OCI-LY7 (cell line): ENCODE results near the gene MAP1B. TPM values are rescaled to one million over a fixed set of nuclear protein-coding genes. Genes with fewer than 3 reads are reported as not detected.

Source experiments
- BruUV-seq: library from RNA; stranded (reverse); fragments of 400-500 nt; replicated peaks from 2 replicates; lab custom pipeline; 2021; lab: Mats Ljungman, UMichigan
- CTCF ChIA-PET: fragments of 300-600 bp; sonication (Branson Sonifier 250); formaldehyde crosslinking; loops from one replicate; lab custom pipeline; 2022; ENCODE audit warnings: antibody characterized with exemption; ENCODE audit not compliant: unreplicated experiment; lab: Charles Lee
- POLR2A ChIA-PET: fragments of 300-600 bp; sonication (Branson Sonifier 250); formaldehyde crosslinking; loops from one replicate; lab custom pipeline; 2022; ENCODE audit warnings: antibody characterized with exemption; lab: Charles Lee
- DNase-seq: peaks from one replicate; pipeline ENCODE4 v3.0.0-alpha.2; 2015; ENCODE audit warnings: low spot score
- H2AFZ ChIP-seq: fragments of 200-600 bp; sonication (generic), shearing (Covaris generic); 2 replicates; pipeline ENCODE4 v1.6.1; 2014; ENCODE audit warnings: mild to moderate bottlenecking, antibody characterized with exemption, low read length, moderate library complexity
- H3K27ac ChIP-seq: fragments of 200-600 bp; sonication (generic); 2 replicates; pipeline ENCODE4 v1.5.1; 2014; ENCODE audit warnings: mixed run types, low read depth, mild to moderate bottlenecking, moderate library complexity, low read length, inconsistent platforms; ENCODE audit not compliant: poor library complexity, severe bottlenecking
- H3K36me3 ChIP-seq: fragments of 200-600 bp; sonication (generic); 2 replicates; pipeline ENCODE4 v1.6.1; 2014; ENCODE audit warnings: mild to moderate bottlenecking, antibody characterized with exemption, low read length, moderate library complexity, mixed read lengths; ENCODE audit not compliant: insufficient read depth
- H3K4me1 ChIP-seq: fragments of 200-600 bp; sonication (generic); 2 replicates; pipeline ENCODE4 v1.5.1; 2014; ENCODE audit warnings: mild to moderate bottlenecking, low read length; ENCODE audit not compliant: insufficient read depth, poor library complexity, severe bottlenecking
- H3K4me2 ChIP-seq: fragments of 200-600 bp; sonication (generic); 2 replicates; pipeline ENCODE4 v1.6.1; 2014; ENCODE audit warnings: mild to moderate bottlenecking, low read length
- H3K4me3 ChIP-seq: fragments of 200-600 bp; sonication (generic); 2 replicates; pipeline ENCODE4 v1.5.1; 2014; ENCODE audit warnings: mild to moderate bottlenecking, low read depth, low read length; ENCODE audit not compliant: poor library complexity, severe bottlenecking
- H3K79me2 ChIP-seq: fragments of 200-600 bp; sonication (generic); 2 replicates; pipeline ENCODE4 v1.6.1; 2016; ENCODE audit warnings: low read depth, mild to moderate bottlenecking, low read length, moderate library complexity, mixed read lengths; ENCODE audit not compliant: insufficient read depth
- H3K9me2 ChIP-seq: fragments of 200-600 bp; sonication (generic); 2 replicates; pipeline ENCODE4 v1.6.1; 2016; ENCODE audit warnings: mild to moderate bottlenecking, low read length, mixed read lengths; ENCODE audit not compliant: insufficient read depth
- H3K9me3 ChIP-seq: fragments of 200-600 bp; sonication (generic); 2 replicates; pipeline ENCODE4 v1.6.1; 2014; ENCODE audit warnings: mild to moderate bottlenecking, mixed run types, low read length, mixed read lengths
- H4K20me1 ChIP-seq: fragments of 200-600 bp; sonication (generic); 2 replicates; pipeline ENCODE4 v1.6.1; 2014; ENCODE audit warnings: mild to moderate bottlenecking, antibody characterized with exemption, low read length, moderate library complexity, mixed read lengths; ENCODE audit not compliant: insufficient read depth
- CTCF ChIP-seq: fragments of 200-600 bp; sonication (generic); conservative IDR thresholded peaks from 2 replicates; pipeline ENCODE4 v1.5.1; 2014; ENCODE audit warnings: mild to moderate bottlenecking, antibody characterized with exemption, low read length, moderate library complexity, mixed read lengths
- EZH2phosphoT487 ChIP-seq: fragments of 200-600 bp; sonication (generic); IDR thresholded peaks from 2 replicates; pipeline ENCODE4 v1.6.1; 2018; ENCODE audit warnings: low read depth, borderline replicate concordance, mild to moderate bottlenecking, mixed run types, antibody characterized with exemption, low read length, moderate library complexity, mixed read lengths
- intact Hi-C: fragments of 100-400 bp; cut with micrococcal nuclease; formaldehyde crosslinking; loops from one replicate; pipeline ENCODE4 v1.10.0; 2022; ENCODE audit not compliant: unreplicated experiment
- total RNA-seq, 2 experiments: library from RNA; depleted of rRNA in 1 of 2; stranded (reverse); fragments of >200 nt in 1 of 2; shearing (Covaris generic) in 1 of 2; gene quantifications; 2 replicates each; pipeline ENCODE4 v1.2.3, GENCODE V29; 2014 to 2022

Gene MAP1B
- total RNA-seq, 2 experiments from 2014 or later: not detected

GRCh38 chr5:72166070-72166979, 59.0 kb downstream of the MAP1B start:
- no peaks in the 10 kb centered on the region for H3K4me1 ChIP-seq
- H3K27ac ChIP-seq: no peak overlapping the region
- no TSS peak for BruUV-seq
- TF ChIP-seq CTCF (no peak), EZH2phosphoT487 (no peak)
- POLR2A ChIA-PET: no interaction called here
- CTCF ChIA-PET: no interaction called here
- H3K79me2 ChIP-seq: no peaks in the 10 kb centered on the region
- no peaks in the 10 kb centered on the region for H3K9me3 ChIP-seq
- no peaks in the 10 kb centered on the region for H3K36me3 ChIP-seq
- H4K20me1 ChIP-seq: no peaks in the 10 kb centered on the region
- no peak overlapping the region for H3K4me2 ChIP-seq
- no peaks in the 10 kb centered on the region for H3K9me2 ChIP-seq
- no peak overlapping the region for H3K4me3 ChIP-seq
- H2AFZ ChIP-seq: no peak overlapping the region
- intact Hi-C loops: no loop called here
- no peak for DNase-seq

GRCh38 chr5:72167257-72167656, 60.0 kb downstream of the MAP1B start:
- TF ChIP-seq CTCF: no peak
- Histone ChIP-seq H2AFZ (no peak overlapping the region), H4K20me1 (no peaks in the 10 kb centered on the region), H3K4me1 (no peaks in the 10 kb centered on the region), H3K9me2 (no peaks in the 10 kb centered on the region), H3K79me2 (no peaks in the 10 kb centered on the region), H3K36me3 (no peaks in the 10 kb centered on the region), H3K4me2 (no peak overlapping the region), H3K9me3 (no peaks in the 10 kb centered on the region), H3K4me3 (no peak overlapping the region), H3K27ac (no peak overlapping the region)
- POLR2A ChIA-PET: no interaction called here
- DNase-seq: no peak
- CTCF ChIA-PET: no interaction called here
- intact Hi-C loops: no loop called here
- no TSS peak for BruUV-seq

DNA sequence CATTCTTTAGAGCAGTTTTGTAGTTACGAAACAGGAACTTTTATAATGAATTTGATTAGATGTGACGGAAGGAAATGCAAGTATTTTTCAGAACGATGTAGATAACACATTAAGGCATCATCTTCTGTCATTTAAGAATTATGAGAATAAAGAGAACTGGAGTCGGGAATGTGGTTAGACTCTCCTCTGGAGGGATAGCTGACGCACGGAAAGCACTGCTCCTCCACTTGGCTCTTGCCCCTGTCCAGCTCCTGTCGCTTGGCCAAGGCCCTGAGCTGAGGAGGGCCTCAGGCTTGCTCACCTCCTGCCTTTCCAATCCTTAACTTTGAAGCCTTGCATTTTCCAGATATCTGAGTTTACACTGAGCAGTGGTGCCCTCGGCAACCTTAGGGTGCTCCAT, 60.5 kb downstream of the MAP1B start:
- no peak for TF ChIP-seq EZH2phosphoT487
- no peak for TF ChIP-seq CTCF
- Histone ChIP-seq H2AFZ (no peak overlapping the region), H3K36me3 (no peaks in the 10 kb centered on the region), H3K9me2 (no peaks in the 10 kb centered on the region), H3K4me1 (no peaks in the 10 kb centered on the region), H3K4me2 (no peak overlapping the region), H3K9me3 (no peaks in the 10 kb centered on the region), H3K79me2 (no peaks in the 10 kb centered on the region), H3K27ac (no peak overlapping the region), H3K4me3 (no peak overlapping the region), H4K20me1 (no peaks in the 10 kb centered on the region)
- CTCF ChIA-PET: no interaction called here
- POLR2A ChIA-PET: no interaction called here
- no TSS peak for BruUV-seq
- no peak for DNase-seq
- intact Hi-C loops: no loop called here
